SW480 (cell line): ENCODE measurements around the gene IFT52.

Experiments used
- DNase-seq: peaks from one replicate; pipeline ENCODE4 v3.0.0-alpha.2; 2016; ENCODE audit warnings: low spot score

IFT52 gene, protein sequence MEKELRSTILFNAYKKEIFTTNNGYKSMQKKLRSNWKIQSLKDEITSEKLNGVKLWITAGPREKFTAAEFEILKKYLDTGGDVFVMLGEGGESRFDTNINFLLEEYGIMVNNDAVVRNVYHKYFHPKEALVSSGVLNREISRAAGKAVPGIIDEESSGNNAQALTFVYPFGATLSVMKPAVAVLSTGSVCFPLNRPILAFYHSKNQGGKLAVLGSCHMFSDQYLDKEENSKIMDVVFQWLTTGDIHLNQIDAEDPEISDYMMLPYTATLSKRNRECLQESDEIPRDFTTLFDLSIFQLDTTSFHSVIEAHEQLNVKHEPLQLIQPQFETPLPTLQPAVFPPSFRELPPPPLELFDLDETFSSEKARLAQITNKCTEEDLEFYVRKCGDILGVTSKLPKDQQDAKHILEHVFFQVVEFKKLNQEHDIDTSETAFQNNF

DNA sequence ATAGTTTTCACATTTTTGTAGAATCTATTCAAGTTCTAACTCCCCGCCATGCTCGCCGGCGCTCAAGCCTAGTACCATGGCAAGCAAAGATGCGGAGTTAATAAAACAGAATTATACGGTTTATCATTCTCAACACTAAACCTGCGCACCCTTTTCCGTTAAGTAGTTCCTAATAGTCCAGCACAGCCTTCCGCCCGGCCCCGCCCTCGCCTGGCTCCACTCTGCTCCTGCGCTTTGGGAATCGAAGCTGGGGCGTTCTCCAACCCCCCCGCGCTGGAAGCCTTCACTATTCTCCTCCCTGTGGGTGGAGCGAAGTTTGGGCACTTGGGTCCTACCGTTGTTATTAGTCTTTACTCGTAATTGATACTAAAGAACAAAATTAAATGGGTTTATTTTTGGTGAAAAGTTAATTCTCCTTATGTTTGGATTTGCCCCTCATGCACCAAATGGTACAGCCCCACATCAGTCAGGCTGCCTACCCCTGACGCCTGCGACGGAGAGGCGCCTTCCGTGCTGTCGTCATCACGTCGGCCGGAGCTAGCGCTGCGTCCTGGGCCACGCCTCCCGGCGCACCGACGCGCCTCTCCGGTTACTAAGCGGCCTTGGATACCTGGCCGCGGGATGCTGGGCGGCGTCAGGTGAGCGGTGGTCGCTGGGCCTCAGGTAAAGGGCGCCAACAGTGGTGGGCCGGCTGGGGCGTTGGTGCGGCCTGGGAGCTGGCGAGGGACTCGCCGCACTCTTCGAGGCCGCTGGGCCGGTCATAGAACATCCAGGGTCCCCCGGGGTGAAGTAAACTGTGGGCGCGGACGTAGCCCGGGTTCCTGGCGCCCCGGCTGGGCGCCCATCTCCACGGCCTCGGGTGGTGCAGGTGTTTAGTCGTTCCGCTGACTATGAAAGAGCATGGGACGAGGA lies at the start of gene IFT52:
IFT52 (plus strand) TSS at position 546 of the 912 bp plus-strand sequence. CDS start 3,762 bp downstream, outside the sequence.
- peak; percentile 97 for DNase-seq

DNA sequence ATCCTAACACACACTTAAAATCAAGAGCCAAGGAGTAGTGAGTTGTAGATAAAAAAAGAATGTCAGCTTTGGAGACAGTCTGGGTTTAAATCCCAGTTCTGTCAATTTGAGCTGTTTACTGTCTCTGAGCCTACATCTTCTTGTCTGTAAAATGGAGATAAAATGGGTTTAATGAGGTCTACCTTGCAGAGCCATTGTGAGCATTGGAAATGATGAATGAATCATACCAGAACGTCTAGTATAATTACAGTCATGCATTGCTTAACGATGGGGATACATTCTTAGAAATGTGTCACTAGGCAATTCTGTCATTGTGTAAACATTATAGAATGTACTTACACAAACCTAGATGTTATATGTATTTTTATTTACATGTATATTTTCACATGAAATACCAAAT lies 49.5 kb upstream of the IFT52 start:
- DNase-seq = no peak

DNA sequence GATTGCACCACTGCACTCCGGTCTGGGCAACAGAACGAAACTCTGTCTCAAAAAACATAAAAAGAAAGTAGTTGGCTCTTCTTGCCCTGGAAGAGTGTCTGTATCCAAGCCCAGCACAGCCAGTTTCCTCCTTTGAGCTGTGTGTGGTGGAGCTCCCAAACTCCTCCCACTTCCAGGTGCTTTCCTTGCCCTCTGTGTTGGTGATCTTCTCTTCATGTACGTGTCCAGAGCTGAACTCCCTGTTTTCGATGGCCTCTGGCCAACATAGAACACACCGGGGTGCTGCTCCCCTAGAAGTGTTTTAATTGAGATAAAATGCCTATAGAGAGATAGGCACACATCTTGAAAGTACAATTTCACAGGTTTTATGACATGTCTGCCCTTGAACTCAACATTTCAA lies 48.6 kb upstream of the IFT52 start:
- DNase-seq = no peak

DNA sequence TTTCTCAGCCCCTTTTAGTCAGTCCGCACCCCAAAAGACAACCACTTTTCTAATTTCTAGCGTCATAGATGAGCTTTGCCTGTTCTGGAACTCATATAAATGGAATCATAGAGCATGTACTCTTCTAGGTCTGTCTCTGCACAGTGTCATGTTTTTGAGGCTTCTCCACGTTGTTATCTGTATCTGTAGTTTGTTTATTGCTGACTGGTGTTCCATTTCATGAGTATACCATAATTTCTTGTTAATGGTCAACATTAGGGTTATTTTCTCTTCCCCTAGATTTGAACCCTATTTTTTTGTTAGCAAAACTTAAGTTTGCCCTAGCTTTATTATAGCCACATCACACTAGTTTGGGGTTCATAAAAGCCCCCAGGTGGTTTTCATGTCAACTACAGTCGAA lies 48.1 kb upstream of the IFT52 start:
- no peak for DNase-seq

DNA sequence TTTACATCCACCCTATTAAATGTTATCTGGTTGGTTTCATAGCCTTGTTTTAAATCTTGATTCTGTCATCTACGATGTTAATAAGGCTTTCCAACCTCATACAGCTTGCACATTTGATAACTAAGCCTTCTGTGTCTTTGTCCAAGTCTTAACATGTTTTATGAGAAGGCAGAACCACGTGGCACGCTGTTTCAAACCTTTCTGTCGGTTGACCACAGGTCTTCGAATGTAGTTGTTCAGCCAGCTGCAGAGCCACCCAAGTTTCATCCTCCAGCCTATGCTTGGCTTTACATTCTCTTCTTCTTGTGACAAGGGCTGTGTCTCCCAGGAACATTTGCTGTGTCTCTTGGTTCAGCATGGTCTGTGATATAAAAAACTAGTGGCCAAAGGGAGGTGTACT lies 47.6 kb upstream of the IFT52 start:
- no peak for DNase-seq

DNA sequence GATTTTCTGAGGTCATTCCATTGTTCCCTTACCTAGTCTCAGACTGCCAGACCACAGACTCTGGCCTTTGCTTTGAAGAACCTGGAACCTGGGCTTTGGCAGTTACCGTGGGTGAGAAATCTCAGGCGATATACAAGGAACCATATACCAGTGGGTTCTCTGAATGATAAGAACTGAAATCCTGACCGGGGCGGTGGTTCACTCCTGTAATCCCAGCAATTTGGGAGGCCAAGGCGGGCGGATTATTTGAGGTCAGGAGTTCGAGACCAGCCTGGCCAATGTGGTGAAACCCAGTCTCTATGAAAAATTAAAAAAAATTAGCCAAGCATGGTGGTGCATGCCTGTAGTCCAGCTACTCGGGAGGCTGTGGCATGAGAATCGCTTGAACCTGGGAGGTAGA lies 46.2 kb upstream of the IFT52 start:
- DNase-seq = no peak

DNA sequence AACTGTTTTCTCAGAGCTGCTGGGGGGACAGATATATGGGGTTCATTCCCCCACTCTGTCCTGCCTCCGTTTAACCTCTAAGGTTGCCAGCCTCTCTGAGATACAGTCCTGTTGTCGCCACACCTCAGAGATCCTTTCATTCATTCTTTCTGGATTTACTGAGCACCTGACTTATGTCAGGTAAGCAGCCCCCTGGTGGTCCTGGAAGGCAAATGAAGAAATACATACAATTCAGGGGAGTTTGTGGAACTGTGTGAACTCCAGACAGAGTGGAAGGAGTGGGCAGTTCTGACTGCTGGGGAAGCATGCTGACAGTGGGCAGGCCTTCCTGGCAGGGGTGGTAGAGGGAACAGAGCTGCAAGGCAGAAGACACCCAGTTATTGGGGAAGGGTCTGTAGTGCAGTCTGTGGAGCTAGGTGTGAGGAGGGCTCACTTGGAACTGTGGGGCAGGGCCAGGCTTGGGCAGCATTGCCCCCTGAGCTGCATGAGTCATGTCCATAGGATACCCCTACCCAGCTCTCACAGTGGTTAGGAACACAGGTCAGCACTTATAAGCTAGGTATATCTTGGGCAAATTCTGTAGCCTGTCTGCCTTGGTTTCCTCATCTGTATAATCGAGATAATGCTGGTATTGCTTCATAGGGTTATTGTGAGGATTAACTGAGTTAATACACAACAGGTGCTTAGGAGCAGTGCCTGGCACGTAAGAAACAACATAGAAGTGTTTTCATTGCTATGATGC lies 44.7 kb upstream of the IFT52 start:
- no peak for DNase-seq

DNA sequence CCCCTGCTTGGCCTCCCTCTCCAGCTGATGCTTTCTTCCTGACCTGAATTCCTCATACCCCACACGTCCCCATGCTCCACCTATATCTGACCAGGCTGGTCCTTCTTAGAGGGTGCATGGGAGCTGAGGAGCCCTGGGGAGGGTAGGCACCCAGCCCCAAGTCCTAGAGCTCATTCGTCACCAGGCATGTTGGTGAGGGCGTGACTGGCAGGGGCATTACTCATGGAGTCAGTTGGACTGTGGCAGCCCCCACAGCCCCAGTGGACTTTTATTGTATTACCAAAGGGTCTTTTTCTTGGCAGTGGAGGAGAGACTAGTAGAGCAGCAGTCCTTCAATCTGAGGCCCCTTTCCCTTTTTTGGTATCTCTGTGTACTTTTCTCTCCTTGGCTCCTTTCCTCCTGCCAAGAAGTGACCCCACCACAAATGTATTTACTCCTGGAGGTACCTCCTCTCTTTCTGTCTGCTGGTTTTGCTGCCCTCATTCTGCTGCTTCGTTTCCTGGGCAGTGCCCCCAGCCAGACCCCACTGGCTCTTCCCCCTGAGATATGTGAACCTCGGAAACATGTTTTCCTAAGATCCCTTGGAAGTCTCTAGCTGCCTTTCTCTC lies 42.4 kb upstream of the IFT52 start:
- no peak for DNase-seq

DNA sequence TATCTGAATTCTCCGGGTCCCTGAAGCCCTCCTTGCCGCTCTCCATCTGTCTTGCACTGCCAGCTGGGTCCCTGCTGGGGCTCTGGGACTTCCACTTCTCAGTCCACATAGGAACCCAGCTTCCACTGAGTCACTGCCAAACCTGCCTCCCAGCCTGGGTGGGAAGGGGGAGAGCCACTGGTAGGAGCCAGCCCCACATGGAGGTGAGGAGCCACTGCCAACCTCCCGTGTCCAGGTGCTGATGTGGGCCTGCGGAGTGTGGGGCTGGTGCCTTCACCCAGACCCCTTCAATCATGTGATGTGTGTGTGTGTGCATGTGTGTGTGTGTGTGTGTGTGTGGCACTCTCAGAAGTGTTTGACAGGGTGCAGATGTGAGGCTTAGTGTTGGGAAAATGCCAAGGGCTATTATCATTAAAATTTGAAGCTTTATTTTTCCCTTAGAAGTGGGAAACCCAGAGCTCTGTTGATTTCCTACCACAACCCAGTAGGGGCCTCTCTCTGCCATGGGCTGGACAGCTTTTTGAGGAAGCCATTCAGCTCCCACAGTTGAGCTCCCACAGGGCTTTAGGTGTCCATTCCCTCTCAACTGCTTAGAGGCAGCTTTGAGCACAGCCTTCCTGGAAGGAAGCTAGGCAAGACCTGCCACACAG lies 41.2 kb upstream of the IFT52 start:
- no peak for DNase-seq

DNA sequence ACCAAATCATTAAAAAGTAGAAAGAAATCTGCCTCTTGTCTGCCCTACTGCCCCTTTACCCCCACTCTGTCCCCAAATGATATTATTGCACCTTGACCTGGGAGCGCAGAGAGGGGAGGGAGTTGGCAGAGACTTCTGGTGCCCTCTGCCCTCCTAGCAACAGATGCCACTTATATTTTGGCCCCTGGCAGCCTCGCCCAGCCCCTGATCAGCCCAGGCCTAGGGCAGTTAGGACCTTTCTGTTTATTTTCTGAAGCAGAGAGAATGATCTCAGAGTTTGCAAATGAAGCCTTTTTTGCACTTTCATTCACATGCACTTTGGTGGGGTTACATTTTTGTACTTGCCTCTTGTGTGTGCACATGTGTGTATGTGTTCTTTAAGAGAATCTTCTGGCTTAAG lies 40.3 kb upstream of the IFT52 start:
- no peak for DNase-seq

DNA sequence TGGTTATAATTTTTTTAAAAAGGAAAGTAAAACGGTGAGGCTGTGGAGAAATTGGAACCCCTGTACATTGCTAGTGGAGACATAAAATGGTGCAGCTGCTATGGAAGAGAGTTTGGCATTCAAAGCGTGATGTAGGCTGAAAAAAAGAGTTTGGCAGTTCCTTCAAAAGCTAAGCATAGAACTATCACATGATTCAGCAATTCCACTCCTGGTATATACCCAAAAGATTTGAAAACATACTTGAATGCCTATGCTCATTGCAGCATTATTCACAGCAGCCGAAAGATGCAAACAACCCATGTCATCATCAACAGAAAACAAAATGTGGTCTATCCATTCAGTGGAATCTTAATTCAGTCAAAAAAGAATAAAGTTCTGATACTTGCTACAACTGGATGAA lies 36.4 kb upstream of the IFT52 start:
- no peak for DNase-seq

DNA sequence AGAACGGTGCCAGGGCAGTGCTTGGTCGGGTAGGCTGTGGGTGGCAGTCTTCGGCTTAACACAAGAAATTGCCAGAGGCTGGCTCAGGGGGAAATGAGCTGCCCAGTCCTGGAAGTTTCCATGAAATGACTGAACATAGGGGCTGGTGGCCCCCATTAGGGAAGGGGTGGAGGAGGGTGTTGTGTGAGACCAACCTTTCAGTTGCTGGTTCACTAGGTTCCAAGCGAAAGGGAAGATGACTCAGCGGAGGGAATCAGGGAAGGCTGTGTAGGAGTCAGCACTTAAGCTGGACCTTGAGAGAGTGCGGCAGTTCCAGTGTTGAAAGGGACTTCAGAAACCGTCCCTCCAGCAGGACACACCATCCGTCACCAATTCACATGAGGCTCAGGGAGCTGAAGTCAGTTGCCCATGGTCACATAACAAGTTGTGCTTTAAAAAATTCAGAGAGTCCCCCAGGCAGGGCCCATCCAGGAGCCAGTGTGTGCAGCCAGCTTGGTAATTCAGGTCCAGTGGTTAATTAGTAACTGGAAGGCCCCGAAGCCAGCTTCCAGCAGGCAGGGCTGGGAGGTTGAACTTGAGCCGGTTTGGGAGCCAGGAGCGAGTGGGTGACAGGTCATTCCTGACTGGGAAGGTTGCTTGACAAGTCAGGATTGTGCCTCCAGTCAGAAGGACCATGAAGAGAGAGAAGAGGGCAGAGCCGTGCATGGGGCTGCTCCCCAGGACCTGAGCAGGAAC lies 32.2 kb upstream of the IFT52 start, which contains the start of gene SGK2:
SGK2 (plus strand) TSS at position 616 of the 735 bp plus-strand sequence. CDS start 7,469 bp downstream, outside the sequence.
- DNase-seq = peak; percentile 79

DNA sequence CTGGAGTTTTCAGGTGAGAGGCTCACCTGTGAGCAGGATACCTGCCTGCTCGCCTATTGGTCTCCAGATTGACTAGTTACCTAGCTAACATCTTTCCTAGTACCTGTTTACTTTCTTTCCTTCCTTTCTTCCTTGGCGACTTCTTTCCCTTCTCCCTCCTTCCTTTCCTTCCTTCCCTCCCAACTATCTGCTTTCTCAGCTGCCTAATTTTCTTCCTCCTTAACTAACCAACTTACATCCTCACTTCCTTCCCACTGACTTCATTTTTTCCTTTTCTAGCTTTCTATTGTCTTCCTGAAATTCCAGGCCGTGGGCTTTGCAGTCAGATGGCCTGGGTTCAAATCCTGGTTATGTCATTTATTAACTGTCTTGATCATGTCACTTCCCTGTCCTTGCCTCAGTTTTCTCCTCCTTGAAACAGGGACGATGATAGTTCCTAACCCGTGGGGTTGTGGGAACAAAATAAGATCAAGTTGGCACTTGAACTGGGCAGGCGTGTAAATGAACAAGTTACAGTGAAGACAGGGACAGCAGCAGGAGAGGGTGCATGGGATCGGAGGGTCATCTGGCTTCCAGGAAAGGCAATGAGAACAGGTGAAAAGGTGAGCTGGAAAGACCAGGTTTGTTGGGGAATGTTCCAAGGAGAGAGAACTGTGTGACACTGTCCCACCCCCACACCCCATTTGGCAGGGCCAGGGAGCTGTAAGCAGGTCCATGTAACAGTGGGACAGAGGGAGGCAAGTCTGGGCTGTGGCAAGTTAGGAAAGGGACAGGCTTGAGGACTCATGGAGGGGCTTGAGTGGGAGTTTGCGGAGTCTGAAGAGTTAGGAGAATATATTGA lies 31.4 kb upstream of the IFT52 start:
- DNase-seq = no peak

DNA sequence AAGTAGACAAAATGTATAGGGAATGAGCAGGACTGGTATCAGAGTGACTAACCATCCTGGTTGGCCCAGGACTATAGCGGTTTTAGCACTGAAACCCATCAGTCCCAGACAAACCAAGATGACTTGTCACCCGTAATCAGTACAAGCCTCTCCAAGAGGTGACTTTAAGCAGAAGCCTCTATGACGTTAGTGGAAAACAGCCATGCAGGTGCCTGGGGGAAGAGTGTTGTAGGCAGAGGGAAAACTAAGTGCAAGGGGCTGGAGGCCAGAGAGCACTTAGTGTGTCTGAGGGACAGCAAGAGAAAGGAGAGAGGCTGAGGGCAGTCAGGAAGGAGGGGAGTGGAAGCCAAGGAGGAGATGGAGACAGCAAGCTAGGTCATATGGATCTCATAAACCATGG lies 29.8 kb upstream of the IFT52 start:
- no peak for DNase-seq

DNA sequence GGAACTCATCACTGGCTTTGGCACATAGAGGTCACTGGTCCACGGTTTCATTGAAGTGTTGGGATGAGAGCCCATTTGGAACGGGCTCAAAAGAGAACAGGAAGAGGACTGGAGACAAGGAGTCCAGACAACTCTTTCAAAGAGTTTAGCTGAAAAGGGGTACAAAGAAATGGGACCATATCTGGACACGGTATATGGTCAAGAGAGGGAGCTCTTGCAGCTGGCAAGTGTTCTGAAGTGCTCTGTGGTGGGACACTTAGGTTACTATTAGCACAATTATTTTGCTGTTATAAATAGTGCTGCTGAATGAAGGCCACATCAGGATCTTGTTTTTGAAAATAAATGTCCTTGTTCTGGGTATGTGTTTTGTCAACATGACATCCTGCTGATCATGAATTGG lies 27.3 kb upstream of the IFT52 start:
- no peak for DNase-seq

DNA sequence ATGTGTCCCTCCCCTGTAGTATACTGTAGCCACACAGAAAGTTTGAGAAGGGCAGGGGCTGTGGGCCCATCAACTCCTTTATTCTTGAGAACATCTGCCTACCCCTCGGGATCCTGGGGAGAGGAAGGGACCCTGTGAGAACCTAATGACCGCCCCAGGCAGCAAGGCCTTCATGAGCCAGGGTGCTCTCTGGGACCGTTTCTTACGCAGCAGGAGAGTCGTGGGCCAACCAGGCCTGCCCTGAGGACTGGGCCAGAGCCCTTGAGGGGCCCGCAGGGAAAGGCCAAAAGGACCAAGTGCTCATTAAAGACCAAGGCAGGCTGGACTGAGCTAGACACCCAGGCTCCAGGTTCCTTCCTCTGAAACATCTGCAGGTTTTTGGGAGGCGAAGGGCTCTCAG lies 26.7 kb upstream of the IFT52 start:
- no peak for DNase-seq

DNA sequence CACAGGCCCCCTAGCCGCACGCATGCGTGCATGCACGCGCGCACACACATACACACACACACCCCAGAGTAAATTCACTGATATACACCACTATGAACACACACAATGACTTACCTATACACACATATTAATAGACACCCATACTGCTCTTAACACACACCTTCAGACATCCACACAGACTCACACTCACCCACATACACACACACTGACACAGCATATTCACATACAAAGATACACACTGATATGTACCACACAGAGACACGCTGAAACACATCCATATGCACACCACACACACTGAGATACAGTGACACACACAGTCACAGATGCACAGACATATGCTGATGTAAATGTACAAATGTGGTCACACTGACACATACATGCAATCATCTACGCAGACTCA lies 26.3 kb upstream of the IFT52 start:
- no peak for DNase-seq

DNA sequence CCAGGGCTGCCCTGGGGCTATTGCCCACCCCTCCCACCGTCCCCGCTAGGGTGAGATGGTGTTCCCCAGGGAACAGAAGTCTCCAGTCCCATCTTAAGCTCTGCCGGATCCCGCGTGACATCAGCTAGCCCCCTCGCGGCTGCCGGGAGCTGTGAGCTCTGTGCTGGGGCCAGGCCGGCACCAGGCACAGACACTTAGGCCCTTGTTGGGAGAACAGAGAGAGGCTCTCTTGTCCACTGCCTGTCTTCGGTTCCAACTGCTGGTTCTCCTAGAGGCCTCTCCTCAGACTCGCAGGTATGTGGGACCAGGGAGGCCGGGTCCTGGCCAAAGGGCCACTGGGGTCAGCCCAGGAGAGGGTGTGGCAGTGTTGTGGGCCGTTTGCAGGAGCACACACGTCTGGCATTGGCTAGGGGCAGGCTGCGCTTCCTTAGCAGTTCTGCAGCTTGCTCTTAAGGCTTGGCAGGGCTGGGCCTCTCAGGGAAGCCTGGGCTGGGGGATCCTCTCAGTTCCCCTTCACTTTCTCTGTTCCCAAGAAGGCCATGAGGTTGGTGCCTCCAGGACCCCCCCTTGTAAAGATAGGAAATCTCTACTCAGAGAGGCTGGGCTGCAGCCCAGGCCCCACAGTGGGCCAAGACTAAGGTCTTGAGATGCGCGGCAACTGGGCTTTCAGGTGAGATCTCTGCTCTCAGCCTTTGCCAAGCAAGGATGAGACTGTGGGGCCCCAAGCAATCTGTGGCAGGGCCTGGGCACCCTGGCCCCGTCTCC lies 25.6 kb upstream of the IFT52 start:
- DNase-seq = no peak

DNA sequence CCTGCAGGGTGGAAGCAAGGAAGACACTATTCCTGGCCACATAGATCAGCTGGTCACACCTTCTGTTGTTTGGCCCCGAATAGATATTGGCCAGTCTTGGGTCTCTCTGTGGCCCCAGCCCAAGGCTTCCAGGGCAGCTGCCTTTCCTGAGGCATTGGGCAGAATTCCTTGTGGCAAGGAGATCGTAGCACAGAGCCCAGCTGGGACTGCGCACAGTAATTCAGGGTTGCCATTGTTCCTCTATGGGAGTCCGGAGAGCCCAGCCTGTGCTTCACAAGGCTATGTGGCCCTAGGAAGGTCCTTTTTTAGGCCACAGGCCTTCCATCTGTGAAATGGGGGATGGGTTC lies 25.0 kb upstream of the IFT52 start:
- no peak for DNase-seq
